Measurements from ENCODE around the gene ZCCHC8.
"Not testable (repeated sequence)": the region's sequence is repeated elsewhere in the genome, so short reads cannot be mapped to it uniquely, and the experiment has no call there.

The ZCCHC8 gene

DNA sequence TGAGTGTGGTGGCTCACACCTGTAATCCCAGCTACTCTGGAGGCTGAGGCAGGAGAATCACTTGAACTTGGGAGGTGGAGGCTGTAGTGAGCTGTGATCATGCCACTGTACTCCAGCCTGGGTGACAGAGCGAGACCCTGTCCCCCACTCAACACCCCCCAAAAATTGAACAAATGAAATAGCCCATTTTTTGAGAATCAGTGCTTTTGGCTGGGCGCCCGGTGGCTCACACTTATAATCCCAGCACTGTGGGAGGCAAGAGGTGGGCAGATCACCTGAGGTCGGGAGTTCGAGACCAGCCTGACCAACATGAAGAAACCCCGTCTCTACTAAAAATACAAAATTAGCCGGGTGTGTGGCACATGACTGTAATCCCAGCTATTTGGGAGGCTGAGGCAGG lies 30.2 kb downstream of the ZCCHC8 start:
- not testable (repeated sequence) for FAIRE-seq

DNA sequence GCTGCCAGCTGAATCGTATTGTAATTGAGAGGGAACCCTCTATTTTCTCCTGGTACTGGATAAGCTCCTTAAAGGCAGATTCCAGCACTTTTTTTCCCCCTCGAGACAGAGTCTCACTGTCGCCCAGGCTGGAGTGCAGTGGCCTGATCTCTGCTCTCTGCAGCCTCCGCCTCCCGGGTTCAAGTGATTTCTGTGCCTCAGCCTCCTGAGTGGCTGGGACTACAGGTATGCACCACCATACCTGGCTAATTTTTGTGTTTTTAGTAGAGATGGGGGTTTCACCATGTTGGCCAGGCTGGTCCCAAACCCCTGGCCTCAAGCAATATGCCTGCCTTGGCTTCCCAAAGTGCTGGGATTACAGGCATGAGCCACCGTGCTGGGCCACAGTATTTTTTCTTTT lies 30.9 kb downstream of the ZCCHC8 start:
- FAIRE-seq: not testable (repeated sequence)

DNA sequence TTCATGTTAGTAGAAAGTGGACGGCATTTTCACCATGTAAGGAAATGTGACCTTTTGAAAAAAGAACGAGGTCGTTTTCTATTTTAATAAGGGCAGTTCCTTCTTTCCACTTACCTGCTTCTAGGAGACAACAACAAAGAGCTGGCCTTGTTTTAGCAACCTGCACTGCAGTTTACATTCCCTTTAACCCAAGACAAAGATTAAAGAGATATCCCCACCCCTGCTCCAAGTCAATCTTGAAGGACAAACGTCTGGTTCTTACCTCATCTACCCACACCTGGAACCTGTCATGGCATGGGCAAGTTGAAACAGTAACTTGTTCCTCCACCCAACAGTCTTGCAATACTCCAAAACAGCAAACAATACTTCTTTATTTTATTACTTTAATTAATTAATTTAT lies 32.7 kb downstream of the ZCCHC8 start:
- FAIRE-seq: no peak

DNA sequence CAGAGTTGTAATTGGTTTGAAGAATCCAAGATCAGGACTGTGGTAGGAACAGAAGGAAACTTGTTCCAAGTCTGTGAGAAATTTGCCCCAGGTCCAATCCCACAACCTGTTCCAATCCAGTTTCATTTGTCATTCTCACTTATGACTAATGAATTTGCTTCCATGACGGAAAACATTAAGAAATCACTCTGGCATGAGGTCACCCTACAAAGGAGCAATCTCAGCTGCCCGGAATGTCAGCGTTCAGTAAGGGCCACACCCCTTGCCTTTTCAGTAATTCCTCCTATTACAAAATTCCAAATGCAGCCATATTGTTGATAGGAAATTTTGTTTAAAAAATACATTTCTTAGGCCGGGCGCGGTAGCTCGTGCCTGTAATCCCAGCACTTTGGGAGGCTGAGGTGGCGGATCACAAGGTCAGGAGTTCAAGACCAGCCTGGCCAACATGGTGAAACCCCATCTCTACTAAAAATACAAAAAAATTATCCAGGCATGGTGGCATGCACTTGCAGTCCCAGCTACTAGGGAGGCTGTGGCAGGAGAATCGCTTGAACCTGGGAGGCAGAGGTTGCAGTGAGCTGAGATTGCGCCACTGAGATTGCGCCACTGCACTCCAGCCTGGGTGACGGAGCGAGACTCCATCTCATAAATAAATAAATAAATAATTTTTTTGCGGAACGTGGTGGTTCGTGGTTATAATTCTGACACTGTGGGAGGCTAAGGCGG lies 36.3 kb downstream of the ZCCHC8 start:
- FAIRE-seq: not testable (repeated sequence)

DNA sequence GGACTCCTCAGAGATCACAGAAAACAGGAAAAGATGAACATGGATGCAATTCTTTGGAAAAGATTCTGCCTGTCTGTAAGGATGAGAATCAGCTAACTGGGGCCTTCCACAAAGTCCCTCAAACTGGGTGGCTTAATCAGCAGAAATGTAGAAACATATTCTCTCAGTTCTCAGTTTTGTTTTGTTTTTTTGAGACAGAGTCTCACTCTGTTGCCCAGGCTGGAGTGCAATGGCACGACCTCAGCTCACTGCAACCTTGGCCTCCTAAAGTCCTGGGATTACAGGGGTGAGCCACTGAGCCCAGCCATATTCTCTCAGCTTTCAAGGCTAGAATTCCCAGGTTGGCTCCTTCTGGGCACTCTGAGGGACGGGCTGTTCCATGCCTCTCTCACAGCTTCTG lies 40.1 kb downstream of the ZCCHC8 start:
- FAIRE-seq: no peak

DNA sequence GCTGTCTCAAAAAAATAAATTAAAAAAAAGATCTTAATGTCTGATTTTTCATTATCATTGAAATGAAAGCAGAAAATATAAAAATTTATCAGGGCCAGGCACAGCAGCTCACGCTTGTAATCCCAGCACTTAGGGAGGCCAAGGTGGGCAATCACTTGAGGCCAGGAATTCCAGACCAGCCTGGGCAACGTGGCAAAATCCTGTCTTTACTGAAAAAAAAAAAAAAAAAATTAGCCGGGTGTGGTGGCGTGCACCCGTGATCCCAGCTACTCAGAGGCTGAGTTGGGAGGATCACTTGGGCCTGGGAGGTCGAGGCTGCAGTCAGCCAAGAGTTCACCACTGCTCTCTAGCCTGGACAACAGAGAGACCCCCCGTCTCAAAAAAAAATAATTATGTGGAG lies 40.7 kb downstream of the ZCCHC8 start:
- FAIRE-seq: no peak

DNA sequence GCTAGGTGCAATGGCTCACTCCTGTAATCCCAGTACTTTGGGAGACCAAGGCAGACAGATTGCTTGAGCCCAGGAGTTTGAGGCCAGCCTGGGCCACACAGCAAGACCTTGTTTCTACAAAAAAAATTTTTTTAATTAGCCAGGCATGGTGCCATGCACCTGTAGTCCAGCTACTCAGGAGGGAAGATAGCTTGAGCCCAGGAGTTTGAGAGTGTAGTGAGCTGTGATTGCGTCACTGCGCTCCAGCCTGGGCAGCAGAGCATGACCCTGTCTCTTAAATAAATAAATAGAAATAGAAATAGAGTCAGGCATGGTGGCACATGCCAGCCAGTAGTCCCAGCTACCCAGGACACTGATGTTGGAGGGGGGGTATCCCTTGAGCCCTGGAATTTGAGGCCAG lies 41.5 kb downstream of the ZCCHC8 start:
- FAIRE-seq: no peak

DNA sequence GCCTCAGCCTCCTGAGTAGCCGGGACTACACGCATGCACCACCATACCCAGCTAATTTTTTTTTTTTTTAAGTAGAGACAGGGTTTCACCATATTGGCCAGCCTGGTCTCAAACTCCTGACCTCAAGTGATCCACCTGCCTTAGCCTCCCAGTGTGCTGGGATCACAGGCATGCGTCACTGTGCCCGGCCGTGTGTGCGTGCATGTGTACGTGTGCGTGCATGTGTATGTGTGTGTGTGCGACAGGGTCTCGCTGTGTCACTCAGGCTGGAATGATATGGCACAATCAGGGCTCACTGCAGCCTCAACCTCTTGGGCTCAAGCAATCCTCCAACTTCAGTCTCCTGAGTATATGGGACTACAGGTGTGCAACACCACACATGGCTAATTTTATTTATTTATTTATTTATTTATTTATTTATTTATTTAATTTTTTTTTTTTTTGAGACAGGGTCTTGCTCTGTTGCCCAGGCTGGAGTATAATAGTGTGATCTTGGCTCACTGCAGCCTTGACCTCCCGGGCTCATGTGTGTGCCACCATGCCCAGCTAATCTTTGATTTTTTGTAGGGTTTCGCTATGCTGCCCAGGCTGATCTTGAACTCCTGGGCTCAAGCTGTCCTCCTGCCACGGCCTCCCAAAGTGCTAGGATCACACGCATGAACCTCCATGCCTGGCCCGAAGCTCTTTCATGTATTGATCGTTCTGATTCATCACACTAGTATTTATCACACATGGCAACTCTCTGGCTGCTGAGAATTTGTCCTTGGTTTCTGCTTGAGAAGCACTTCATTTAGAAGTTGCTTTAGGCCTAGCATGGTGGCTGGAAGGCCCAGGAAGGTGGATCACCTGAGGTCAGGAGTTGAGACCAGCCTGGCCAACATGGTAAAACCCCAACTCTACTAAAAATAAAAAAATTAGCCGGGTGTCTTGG lies 42.4 kb downstream of the ZCCHC8 start:
- no peak for FAIRE-seq

DNA sequence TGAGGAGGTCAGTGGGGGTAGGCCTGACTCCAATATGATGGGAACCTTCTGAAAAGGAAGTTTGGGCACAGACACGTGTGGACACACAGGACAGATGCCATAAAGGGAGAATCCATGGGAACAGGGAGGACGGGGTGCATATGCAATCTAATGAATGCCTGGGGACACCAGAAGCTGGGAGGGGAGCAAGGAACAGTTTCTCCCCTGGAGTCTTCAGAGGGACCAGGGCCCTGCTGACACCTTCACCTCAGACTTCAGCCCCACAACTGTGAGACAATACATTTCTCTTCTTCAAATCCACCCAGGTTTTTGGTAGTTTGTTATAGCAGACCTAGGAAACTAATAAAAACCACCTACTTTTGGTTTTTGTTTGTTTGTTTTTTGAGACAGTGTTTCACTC lies 43.1 kb downstream of the ZCCHC8 start:
- no peak for FAIRE-seq

DNA sequence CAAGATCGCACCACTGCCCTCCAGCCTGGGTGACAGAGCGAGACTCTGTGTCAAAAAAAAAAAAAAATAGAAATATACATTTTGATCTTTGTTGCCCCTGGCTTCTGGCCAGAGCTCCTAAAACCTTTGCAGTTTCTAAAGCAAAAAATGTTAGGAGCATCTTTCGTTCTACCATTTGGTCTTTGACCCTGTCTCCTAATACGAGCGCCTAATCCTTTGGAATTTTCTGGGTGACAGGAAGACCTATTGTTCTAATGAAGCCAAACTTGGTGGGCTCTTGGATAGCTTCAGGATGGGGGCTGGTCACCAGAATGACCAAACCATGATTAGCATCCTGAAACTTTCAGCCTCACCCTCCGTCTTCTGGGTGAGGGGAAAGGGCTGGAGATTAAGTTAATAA lies 46.0 kb downstream of the ZCCHC8 start:
- no peak for FAIRE-seq

DNA sequence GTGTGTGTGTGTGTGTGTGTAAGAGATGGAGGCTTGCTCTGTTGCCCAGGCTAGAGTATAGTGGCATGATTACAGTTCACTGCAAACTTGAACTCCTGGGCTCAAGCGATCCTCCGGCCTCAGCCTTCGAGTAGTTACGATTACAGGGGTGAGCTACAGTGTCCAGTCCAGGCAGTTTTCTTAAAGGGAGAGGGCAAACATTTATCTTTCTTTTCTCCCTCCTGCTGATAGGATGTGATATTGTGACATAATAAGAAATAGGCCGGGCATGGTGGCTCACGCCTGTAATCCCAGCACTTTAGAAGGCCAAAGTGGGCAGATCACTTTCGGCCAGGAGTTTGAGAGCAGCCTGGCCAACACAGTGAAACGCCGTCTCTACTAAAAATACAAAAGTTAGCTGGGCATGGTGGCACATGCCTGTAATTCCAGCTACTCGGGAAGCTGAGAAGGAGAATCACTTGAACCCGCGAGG lies 46.4 kb downstream of the ZCCHC8 start:
- no peak for FAIRE-seq

DNA sequence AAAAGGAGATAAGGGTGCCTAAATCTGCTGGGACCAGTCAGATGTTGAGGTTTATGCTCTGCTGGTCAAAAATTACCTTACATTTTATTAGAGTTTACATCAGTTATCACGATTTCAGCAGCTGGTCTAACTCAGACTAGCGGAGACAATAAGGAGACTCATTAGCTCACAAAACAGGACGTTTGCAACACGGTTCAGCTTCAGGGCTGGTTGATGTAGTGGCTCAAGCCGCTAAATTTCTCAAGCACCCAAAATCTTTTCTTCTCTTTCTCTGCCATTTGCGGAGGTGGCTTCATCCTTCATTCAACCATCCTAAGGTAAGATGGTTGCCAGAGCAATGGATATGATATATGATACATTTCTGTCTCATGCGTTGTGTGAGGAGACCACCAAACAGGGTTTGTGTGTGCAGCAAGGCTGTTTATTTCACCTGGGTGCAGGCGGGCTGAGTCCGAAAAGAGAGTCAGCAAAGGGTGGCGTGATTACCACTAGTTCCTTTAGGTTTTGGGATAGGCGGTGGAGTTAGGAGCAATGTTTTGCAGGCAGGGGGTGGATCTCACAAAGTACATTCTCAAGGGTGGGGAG lies 47.9 kb downstream of the ZCCHC8 start:
- FAIRE-seq: no peak

DNA sequence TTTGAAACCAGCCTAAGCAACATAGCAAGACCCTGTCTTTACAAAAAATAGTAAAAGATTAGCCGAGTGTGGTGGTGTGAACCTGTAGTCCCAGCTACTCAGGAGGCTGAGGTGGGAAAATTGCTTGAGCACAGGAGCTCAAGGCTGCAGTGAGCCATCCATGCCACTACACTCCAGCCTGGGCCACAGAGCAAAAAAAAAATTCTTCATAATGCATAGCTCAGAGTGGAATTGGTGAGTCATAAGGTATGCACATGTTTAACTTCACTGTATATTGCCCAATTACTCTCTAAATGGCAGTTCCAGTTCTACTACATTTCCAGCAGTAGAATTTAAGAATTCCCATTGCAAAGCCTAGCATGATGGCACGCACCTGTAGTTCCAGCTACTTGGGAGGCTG lies 51.4 kb downstream of the ZCCHC8 start:
- FAIRE-seq: no peak

DNA sequence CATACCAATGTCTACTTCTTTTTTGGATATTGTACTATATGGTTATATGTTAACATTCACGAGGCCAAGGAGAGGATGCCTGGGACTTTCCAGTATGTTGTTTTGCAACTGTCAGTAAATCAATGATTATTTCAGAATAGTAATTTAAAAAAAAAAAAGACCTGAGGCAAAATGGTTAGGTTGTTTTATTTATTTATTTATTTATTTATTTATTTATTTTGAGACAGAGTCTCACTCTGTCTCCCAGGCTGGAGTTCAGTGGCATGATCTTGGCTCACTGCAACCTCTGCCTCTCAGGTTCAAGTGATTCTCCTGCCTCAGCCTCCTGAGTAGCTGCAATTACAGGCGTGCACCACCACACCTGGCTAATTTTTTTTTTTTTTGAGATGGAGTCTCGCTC lies 52.9 kb downstream of the ZCCHC8 start:
- not testable (repeated sequence) for FAIRE-seq

DNA sequence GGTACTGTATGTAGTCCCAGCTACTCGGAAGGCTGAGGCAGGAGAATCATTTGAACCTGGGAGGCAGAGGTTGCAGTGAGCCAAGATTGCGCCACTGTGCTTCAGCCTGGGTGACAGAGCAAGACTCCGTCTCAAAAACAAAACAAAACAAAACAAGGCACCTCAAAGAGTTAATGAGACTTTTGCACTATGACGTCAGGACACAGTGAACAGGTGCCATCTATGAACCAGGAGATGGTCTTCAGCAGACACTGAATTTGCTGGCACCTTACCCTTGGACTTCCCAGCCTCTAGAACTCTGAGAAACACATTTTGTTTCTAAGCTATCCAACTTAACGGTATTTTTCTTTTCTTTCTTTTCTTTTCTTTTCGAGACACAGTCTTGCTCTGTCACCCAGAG lies 54.3 kb downstream of the ZCCHC8 start:
- not testable (repeated sequence) for FAIRE-seq

DNA sequence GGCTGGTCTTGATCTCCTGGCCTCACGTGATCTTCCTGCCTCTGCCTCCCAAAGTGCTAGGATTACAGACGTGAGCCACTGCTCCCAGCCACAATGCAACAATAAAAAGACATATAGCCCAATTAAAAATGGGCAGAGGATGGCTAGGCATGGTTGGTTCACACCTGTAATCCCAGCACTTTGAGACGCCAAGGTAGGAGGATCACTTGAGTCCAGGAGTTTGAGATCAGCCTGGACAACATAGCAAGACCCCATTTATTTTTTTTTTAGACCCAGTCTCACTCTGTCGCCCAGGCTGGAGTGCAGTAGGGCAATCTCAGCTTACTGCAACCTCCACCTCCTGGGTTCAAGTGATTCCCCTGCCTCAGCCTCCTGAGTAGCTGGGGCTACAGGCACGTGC lies 56.7 kb downstream of the ZCCHC8 start:
- FAIRE-seq: not testable (repeated sequence)

DNA sequence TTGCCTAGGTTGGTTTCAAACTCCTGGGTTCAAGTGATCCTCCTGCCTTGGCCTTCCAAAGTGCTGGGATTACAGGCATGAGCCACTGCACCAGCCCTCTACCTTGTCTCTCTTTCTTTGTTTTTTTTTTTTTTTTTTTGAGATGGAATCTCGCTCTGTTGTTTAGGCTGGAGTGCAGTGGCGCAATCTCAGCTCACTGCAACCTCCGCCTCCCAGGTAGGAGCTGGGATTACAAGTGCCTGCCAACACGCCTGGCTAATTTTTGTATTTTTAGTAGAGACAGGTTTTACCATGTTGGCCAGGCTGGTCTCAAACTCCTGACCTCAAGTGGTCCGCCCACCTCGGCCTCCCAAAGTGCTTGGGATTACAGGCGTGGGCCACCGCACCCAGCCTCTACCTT lies 61.9 kb downstream of the ZCCHC8 start:
- not testable (repeated sequence) for FAIRE-seq

DNA sequence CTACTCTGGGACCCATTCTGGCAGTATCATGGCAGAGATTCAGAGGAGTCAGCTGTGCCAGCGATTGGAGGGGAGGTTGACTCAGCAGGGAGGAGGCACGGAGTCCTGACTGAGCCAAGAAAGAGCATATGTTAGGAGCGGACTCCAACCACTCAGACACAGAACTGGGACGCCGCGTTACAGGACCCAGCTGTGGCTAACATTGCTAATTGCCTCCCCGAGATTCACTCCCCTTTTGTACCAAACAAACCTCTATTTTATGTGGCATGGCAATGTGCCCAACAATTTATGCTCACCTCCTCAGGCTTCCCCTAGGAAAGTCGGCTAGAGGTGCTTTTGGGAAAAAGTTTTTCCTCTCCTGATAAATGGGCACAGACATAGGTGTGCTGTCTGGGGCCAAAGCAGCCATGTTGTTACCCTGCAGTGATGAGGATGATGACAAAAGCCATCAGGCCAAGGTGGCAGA lies 63.0 kb downstream of the ZCCHC8 start:
- FAIRE-seq: no peak

DNA sequence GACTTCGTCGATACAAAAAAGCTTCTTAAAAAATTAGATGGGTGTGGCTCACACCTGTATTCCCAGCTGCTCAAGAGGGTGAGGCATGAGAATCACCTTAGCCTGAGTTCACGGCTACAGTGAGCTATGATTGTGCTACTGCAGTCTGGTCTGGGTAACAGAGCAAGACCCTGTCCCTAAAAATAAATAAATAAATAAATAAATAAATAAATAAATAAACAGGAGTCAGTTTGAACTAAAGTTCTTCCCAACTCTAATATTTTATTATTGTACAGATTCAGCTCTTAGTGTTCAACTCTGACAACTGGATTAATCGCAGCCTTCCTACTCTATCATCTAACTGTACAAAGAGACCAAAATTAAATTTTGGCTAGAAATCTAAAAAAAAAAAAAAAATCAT lies 65.5 kb downstream of the ZCCHC8 start:
- FAIRE-seq: no peak

DNA sequence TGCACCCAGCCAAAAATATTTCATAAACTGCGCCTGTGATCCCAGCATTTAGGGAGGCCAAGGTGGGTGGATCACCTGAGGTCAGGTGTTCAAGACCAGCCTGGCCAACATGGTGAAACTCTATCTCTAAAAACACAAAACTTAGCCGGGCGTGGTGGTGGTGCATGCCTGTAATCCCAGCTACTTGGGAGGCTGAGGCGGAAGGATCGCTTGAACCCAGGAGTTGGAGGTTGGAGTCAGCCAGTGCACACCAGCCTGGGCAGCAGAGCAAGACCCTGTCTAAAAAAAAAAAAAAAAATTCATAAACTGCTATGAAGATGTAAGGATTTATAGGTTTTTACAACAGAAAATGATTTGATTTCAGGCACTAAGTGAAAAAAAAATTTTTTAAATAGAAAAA lies 71.7 kb downstream of the ZCCHC8 start:
- FAIRE-seq: not testable (repeated sequence)

DNA sequence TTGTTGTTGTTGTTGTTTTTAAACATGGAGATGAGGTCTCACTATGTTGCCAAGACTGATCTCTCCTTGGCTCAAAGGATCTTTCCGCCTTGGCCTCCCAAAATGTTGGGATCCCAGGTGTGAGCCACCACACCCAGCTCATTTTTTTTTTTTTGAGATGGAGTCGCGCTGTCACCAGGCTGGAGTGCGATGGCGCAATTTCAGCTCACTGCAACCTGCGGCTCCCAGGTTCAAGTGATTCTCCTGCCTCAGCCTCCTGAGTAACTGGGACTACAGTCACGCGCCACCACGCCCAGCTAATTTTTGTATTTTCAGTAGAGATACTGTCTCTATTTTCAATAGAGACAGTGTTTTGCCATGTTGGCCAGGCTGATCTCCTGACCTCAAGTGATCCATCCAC lies 73.3 kb downstream of the ZCCHC8 start:
- no peak for FAIRE-seq

DNA sequence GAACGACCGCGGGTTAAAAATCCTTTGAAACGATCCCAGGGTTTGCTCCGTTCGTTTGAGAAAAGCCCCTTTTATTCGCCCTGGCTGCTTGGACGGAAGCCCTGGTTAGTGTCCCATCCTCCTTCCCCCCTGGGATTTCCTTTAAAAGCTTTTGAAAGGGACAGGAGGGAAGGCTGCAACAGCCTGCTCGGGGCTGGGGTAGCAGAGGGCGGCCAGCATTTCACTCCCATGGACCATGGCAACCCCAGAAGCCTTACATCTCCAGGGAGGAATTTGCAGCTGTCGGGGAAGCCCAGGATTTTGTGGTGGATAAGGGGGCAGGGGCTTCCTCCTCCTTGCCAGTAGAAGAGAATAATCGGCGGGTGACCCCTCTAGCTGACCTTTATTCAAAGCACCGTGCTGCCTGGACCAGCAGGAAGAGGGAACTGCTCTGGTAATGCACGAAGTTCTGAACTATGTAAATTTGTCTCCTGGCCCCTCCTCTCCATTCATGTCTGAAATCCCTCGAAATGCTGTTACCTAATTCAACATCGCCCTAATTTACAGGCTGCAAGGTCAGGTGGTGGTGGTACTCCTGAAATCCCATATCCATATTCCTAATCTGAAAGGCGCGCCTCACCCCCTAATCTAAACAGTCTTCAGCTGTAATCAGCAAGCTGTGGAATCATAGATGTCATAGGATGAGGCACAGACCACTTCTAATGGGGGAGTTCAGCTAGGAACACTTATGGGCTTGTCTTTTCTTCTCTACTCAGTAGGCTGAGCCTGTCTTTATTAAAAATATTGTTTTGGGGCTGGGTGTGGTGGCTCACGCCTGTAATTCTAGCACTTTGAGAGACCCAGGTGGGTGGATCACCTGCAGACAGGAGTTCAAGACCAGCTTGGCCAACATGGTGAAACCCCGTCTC lies 77.2 kb downstream of the ZCCHC8 start:
- no peak for FAIRE-seq

All from islet of Langerhans (tissue), 1 donor.